HG03432 (cell line): ENCODE measurements around the gene TMEM269.
A peak's percentile ranks its signal among the peaks of the same experiment; 100 is the strongest.
"Not testable (repeated sequence)": the region's sequence is repeated elsewhere in the genome, so short reads cannot be mapped to it uniquely, and the experiment has no call there.

Experiments
- ATAC-seq: cut with Tn5 transposase; IDR thresholded peaks from one replicate; pipeline ENCODE4 v1.9.1; 2021; ENCODE audit warnings: mild to moderate bottlenecking, moderate library complexity; ENCODE audit not compliant: unreplicated experiment

The TMEM269 gene

DNA sequence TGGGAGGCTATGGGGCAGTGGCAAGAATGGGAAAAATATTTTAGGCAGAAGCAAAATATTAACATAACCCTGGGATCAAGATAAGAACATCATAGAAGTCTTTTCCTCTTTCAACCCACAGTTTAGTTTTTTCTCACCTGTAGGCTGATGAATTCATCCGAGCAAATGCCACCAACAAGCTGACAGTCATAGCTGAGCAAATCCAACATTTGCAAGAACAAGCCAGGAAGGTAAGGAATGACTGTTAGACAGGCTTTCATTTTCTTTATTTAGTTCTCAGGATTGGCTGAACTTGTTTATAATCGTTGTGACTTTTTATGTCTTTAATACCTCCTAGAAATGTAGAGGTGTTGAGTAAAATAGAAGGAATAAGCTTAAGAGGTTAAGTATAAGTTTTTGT, 11.4 kb upstream of the TMEM269 start:
- ATAC-seq, result no peak

DNA sequence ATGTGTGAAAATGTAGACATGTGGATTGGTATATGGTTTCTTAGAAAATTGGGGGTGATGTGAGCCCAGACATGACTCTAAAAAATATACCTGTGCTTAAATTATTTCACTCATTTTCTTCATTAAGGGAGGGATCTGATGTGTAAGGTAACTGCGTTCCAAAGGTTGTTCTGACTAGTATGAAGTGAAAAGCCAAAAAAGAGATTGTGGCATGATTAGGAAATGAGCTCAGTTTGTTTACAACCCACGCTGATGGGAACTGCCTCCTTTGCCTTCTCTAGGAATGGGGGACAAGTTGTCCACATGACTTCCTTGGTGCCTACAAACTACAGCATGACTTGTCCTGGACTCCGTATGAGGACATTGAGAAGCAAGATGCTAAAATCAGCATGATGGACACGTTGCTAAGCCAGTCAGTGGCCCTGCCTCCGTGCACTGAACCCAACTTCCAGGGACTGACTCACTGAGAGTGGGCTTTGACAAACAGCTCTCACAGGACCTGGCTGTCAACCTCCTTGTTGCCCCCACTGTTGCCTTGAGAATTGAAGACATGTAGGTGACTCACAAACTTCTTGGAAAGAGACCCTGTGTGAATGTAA, 9.8 kb upstream of the TMEM269 start:
- no peak for ATAC-seq

DNA sequence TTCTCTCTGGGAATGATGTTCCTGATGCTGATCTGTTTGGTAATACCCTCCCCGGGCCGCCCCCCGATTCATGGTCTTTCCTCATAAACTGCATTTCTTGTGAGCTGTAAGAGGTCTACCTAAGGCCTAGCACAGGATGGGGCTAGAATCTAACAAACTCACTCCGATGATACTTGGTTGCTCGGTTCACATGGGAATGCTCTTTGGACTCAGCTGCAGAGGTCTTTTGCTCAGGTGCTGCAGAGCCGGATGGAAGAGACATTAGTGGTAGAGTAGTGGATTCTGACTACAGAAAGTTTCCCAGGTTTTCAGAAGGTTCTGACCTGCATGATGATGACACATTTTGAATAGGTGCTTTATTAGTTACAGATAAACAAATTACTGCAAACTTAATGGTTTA, 8.3 kb upstream of the TMEM269 start:
- ATAC-seq, result no peak

DNA sequence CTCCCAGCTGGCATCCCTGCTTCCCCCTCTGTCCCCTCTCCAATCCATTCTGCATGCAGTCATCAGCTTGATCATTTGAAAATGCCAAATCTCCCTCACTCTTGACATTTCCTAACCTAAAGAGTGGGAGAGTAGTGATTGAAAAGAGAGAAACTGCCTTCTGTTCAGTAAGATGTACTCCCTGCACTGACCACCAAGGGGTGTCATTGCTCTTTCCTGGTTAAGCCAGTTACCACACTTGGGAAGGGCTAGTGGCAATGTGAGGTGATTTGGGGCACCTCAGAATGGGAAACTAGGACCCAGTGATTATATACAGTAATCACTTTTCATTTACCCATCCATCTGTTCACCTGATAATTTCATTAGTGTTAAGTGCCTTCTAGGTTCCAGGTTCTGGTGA, 6.9 kb upstream of the TMEM269 start:
- ATAC-seq, result no peak

DNA sequence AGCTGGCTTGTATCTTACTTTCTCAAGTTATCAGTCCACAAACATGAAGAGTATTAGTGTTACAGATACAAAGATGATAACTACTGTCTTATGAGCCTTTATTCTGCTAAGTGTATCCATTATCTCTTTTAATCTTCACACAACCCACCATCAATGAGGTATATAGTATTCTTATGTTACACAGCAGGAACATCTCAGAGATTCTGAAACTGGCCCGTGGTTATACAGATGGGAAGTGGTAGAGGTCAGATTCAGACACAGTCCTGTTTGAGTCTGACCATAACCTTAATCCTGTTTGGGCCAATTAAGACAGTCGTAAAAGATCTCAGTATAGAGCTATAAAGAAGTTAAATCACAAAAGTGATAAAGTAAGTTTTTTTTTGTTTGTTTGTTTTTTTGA, 5.1 kb upstream of the TMEM269 start:
- ATAC-seq, result no peak

DNA sequence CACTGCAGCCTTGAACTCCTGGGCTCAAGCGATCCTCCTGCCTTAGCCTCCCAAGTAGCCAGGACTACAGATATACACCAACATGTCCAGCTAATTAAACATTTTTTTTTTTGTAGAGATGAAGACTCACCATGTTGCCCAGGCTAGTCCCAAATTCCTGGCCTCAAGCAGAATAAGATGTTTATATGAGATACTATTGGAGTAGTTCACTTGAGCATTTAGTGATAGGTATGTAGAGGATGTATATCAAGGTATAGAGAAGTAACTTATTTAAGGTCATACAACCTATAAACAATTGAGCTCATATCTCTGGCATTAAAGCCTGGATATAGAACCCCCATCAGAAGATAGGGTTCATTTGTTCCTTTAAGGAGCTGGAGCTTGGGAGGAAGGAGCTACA, 4.6 kb upstream of the TMEM269 start:
- no peak for ATAC-seq

DNA sequence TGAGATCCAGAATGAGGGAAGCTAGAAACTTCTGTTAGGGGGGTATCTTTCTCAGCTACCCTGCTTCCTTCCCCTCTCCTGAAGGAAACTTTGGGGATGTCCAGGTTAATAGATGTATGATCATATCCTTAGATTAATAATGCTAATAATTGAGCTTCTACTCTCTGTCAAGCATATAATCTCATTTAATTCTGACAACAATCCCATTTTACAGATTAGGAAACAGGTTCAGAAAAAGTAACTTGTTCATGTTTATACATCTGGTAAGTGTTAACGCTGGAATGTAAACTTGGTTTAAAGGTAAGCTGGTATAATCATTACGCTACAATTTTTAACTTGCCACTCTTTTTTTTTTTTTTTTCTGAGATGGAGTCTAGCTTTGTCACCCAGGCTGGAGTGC, 1.7 kb upstream of the TMEM269 start:
- ATAC-seq, result no peak

DNA sequence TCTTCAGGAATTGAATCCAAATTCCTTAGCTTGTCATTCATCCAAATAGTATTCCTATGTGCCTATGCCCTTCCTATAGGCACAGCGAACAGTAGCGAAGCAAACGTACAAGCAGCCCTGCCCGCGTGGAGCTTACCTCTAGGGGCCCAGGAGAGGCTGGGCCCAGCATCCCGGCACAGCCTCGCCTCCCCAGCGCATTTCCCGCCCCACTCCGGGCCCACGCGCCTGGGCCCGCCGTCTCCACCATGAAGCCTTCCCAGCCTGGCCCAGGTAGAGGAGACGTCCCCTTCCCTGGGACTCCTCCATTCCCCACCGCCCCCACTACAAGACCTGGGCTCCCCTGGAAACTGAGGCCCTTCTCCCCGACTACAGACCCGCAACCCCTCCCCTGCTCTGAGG, 245 bp upstream of the TMEM269 start:
- ATAC-seq, result no peak

DNA sequence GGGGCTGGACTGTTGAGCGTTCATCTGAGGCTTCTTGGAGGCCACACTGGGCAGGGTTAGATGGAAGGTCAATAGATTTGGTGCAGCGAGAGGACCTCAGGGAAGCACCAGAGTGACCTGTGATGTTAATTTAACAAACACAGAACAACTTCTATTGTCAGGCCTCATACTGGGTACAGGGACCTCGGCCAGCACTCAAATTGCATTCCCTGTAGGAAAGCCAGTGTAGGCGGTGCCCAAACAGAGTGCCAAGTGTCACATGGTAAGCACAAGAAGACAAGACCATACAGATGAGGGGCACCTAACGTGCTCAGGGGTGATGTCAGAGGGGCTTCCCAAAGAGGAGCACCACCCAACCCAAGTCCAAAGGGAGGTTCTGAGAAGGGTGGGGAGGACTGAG, 1.3 kb downstream of the TMEM269 start:
- no peak for ATAC-seq

DNA sequence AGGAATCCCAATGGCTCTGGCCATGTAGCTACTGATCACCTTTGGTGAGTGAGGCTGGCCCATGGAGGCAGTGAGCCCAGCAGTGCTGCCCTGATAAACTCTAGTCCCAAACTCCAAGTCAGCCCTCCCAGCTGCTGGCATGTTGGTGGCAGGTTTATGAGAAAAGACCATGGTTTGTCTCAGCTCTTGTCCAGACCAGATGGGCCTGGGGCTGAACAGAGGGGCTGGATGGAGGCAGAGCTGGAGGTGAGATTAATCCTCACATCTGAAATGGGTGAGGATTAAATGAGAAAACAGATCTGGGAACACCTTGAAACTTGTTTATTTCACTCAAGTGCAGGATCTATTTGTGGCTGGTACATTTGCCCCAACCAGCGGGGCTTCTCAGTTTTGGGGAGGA, 3.2 kb downstream of the TMEM269 start:
- no peak for ATAC-seq

DNA sequence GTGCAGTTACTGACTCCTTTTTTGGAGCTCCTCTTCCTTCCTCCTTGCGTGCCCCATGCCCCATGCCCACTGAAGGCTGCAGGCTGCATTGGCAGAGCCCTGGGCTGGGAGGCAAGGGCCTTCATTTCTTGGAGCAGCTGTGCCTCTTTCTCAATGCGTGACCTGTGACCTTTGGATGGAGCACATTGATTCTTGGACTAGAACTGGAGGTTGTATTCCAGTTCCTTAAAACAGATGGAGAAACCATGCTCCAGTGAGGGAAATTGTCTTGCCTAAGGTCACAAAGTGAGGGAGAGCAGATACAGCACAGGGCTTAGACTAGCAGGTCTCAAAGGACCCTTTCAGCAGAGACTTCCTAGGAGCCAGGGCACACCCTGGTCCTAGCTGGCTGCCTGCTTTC, 9.0 kb downstream of the TMEM269 start:
- no peak for ATAC-seq

DNA sequence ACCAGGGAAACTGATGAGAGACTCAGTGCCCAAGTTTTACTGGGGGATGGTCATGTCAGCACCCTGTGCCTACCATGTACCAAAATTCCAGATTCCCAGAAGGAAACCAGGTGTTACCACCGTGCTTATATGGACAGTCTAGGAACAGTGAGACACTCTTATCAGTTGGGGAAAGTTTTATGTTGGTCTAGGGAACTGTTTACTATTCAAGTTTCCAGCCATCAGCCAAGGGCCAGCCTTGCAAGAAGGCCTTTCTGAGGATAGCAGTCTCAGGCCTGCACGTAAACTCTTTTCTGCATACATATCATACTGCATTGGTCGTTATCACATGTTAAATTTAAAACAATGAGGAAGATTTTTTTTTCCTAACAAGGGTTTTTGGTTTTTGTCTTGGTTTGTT, 12.6 kb downstream of the TMEM269 start:
- no peak for ATAC-seq

DNA sequence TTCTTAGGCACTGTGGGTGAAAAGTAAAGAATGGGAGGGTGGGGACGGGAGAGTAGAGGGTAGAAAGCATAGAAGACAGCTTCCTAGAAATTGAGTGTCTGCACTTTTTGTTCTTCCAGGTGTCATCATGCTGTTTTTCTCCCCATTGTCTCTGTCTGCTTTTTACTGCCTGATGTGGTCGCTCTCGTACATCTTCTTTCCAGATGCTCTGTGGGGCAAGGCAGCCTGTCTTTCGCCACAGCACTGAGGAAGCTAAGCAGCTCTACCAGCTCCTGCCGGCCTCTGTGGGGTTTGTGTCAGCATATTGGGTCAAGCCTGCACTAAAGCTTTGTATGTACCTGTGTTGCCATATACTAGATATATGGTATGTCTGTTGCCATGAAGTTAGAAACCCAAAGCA, 13.2 kb downstream of the TMEM269 start:
- ATAC-seq, result no peak

DNA sequence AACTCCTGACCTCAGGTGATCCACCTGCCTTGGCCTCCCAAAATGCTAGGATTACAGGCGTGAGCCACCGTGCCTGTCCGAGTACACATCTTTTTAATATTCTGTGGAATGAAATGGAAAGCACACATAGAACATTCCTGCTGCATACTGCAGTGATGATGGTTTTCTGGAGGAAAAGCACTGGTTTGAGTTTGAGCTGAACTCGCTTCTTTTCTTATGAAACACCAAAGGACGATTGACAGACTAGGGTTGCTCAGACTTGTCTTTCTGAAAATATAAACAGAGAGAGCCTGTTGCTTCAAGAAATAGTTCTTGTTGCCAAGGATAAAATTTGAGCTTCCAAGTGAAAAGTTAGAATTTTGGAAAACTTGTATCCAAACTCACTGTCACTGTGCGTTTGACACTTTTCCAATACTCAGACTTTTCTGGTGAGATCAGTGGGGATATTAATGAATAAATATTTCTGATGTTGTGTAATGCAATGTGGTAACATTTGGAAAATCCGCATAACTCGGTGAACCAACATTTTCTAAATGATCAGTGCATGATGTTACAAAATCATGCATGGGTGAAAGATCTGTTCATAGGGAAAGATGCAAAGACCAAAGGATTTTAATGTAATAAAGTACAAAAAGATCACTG, 17.2 kb downstream of the TMEM269 start:
- ATAC-seq, result no peak

DNA sequence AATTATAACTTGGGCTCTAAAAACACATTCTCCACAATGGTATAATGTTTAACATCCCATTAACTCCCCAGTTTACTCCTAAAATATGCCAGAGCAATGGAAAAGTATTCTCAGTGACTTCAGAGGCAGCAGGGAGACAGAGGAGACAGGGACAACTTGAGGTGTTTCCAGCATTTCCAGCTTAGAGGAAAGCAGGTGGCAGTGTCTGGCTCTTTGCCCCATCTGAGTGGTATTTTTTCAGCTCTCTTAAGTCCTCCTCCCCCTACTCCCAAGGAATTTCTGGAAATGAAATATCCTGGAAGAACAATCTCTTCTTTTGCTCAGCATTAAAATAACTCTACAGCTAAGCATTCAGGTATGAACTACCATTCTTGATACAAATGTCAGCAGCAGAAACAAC, 21.4 kb downstream of the TMEM269 start:
- no peak for ATAC-seq

DNA sequence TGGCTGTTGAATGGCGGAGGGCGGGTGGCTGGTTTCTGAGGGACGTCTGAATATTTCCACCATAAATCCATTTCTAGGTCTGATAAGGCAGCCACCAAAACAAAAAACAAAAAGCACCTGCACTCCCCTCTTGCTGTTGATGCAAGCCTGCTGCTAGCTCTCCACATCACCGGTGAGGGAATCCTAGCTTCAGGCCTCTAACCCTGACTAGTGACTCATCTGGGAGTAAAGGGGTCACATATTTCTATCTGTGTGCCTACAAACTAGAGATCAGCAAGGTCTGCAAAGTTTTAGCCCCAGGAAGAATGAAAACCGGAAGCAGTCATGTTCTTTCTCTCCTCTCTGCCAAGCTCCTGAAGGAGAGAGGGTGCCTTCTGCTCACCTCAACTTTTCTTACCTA, 21.8 kb downstream of the TMEM269 start:
- no peak for ATAC-seq

DNA sequence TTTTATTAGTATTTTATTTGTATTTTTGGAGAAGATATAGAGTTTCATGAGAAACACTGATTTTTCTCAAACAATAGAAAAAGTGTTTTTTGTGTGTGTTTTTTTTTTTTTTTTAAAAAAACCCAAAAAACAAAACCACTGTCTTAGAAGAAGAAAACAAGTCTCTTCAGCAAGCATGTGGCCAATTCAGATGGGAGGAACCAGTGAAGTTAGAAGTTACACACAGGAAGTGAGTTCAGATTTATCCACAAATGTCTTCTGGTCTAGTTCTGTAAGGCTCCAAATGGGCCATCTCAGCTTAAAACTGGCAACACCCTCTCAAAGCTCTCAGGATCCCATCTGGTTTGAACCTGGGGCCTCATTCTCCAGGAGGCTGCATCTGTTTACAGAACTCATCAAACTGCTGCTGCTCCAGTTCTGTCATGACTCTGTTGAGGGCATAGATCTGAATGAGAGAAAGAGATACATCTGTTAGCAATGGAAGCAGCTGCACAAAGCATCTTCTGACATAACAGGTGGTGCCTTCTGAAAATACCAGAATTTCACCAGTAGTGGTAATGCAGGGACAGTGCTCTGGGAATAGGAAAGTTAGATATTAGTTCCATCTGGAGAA, 22.4 kb downstream of the TMEM269 start:
- ATAC-seq, result no peak

DNA sequence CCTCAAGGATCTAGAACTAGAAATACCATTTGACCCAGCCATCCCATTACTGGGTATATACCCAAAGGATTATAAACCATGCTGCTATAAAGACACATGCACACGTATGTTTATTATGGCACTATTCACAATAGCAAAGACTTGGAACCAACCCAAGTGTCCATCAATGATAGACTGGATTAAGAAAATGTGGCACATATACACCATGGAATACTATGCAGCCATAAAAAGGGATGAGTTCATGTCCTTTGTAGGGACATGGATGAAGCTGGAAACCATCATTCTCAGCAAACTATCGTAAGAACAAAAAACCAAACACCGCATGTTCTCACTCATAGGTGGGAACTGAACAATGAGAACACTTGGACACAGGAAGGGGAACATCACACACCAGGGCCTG, 30.0 kb downstream of the TMEM269 start:
- not testable (repeated sequence) for ATAC-seq

DNA sequence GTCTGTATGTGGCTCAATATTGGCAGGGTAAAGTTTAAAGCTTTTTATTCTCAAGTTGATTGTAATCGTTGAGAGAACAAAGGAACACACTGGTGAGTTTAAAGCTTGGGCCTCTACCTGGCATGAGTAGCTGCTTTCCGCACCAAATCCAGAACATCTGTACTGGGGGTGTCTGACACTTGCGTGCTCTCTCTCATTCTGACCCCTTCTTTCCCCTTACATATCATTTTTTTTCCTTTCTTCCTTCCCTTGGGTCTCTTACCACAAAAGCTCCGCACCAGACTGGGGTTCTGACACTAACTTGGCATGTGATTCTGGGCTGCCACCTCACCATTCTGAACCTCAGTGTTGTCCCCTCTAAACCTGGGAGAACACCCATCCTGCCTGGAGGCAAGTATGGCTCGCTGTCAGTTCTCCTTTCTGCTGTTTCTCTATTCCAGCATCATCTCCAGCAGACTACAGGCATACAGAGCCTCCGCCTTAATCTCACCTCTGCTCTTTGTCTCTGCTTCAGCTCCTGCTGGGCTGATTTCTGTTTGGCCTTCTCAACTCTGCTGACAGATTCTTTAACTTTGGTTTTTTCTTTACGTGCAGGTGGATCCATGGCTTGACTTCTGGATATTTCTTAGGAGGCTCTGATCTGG, 31.3 kb downstream of the TMEM269 start:
- ATAC-seq, result peak; percentile 3

DNA sequence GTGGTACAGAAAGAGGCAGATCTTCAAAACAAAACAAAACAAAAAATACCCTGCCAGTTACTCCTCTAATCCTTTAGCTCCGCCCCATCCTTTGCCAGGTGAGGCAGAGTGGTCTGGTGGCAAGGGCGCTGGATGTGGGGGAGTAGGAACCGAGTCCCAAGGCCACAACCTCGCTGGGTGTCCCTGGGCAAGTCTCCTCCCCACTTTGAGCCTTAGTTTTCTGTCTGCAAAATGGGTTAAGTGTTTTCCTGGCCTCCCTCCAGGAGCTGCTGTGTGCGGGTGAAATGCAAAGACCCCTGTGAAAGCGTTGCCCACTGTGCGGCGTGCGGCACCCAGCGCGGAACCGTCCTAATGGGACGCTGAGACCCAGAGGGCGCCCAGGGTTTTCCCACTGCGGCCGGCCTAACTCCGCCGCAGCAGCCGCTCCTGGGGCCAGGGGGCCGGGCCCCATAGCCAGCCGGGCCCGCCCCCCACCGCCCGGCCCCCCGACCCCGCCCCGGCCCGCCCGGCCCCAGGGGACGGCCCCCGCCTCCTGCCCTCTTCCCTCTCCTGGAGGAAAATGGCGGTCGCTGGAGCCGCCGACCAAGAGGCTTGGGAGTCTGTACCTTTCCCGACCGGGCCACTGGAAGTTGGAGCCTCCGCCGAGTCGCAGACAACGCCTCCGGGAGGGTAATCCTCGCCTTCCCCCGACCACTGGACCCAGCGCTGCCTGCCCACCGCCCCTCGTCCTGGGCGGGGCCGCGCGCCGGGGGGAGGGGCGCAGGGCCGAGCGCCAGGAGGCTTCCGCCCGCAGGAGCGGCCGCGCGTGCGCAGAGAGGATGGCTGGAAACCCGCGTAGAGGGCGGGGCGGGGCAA, 32.0 kb downstream of the TMEM269 start, which contains the start of the genes ERMAP and SVBP:
ERMAP (plus strand) TSS at position 538 of the 855 bp plus-strand sequence. CDS start 13,327 bp downstream, outside the sequence.
SVBP (minus strand) TSS at position 813 of the 855 bp plus-strand sequence. CDS start 853 bp downstream, outside the sequence.
- peak; percentile 87 for ATAC-seq

DNA sequence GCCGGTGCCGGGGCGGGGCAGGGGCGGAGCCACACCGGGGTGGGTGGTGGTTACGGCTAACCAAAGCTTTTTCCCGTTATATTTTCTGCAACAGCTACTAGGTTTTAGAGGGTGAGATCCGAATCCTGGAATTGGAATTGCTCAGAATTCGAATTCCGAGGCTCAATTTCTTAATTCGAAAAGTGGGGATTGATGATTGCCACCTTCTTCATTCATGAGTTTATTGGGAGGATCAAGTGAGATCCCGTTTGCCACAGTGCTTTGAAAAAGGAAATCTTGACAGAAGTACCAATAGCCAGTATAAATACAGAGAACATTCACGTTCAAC, 32.6 kb downstream of the TMEM269 start:
- no peak for ATAC-seq
